ENCODE measurements around the gene DLG2.
"Not testable (repeated sequence)": the region's sequence is repeated elsewhere in the genome, so short reads cannot be mapped to it uniquely, and the experiment has no call there.

DLG2 gene

GRCh38 chr11:83600661-83601060, 2026.5 kb downstream of the DLG2 start:
- no peak for DNase-seq (ENCODE audit: low read depth, low spot score)

- no peak for DNase-seq (ENCODE audit: low read depth, low spot score)
These were observed 2028.1 kb downstream of the DLG2 start for GRCh38 chr11:83599066-83599465.

GRCh38 chr11:83587797-83588196, 2039.3 kb downstream of the DLG2 start:
- DNase-seq (ENCODE audit: low read depth, low spot score), result not testable (repeated sequence)

- no peak for DNase-seq (ENCODE audit: low read depth, low spot score)
These were observed 2043.3 kb downstream of the DLG2 start for GRCh38 chr11:83583757-83584366.

- no peak for DNase-seq (ENCODE audit: low read depth, low spot score)
These were observed 2052.6 kb downstream of the DLG2 start for GRCh38 chr11:83574519-83574918.

- DNase-seq (ENCODE audit: low read depth, low spot score), result no peak
These were observed 2054.3 kb downstream of the DLG2 start for GRCh38 chr11:83572581-83573496.

- DNase-seq (ENCODE audit: low read depth, low spot score), result no peak
These were observed 2055.8 kb downstream of the DLG2 start for GRCh38 chr11:83571302-83571701.

GRCh38 chr11:83569134-83569805, 2057.9 kb downstream of the DLG2 start:
- no peak for DNase-seq (ENCODE audit: low read depth, low spot score)

- no peak for DNase-seq (ENCODE audit: low read depth, low spot score)
These were observed 2058.6 kb downstream of the DLG2 start for GRCh38 chr11:83568516-83568915.

- DNase-seq (ENCODE audit: low read depth, low spot score), result no peak
These were observed 2060.2 kb downstream of the DLG2 start for GRCh38 chr11:83566950-83567349.

GRCh38 chr11:83564870-83565269, 2062.3 kb downstream of the DLG2 start:
- no peak for DNase-seq (ENCODE audit: low read depth, low spot score)

- DNase-seq (ENCODE audit: low read depth, low spot score), result no peak
These were observed 2068.9 kb downstream of the DLG2 start for GRCh38 chr11:83558281-83558680.

- no peak for DNase-seq (ENCODE audit: low read depth, low spot score)
These were observed 2069.5 kb downstream of the DLG2 start for GRCh38 chr11:83557653-83558052.

GRCh38 chr11:83554876-83555275, 2072.3 kb downstream of the DLG2 start:
- no peak for DNase-seq (ENCODE audit: low read depth, low spot score)

GRCh38 chr11:83549984-83550667, 2077.0 kb downstream of the DLG2 start:
- DNase-seq (ENCODE audit: low read depth, low spot score), result no peak

- no peak for DNase-seq (ENCODE audit: low read depth, low spot score)
These were observed 2080.8 kb downstream of the DLG2 start for GRCh38 chr11:83546368-83546767.

- no peak for DNase-seq (ENCODE audit: low read depth, low spot score)
These were observed 2081.5 kb downstream of the DLG2 start for GRCh38 chr11:83545494-83546260.

- DNase-seq (ENCODE audit: low read depth, low spot score), result no peak
These were observed 2082.3 kb downstream of the DLG2 start for GRCh38 chr11:83544846-83545245.

- DNase-seq (ENCODE audit: low read depth, low spot score), result no peak
These were observed 2083.3 kb downstream of the DLG2 start for GRCh38 chr11:83543706-83544439.

GRCh38 chr11:83542861-83543260, 2084.3 kb downstream of the DLG2 start:
- no peak for DNase-seq (ENCODE audit: low read depth, low spot score)
